Right hindlimb (tissue), 1 donor: ENCODE measurements around the gene PTBP3.

Source experiments
- DNase-seq: peaks from one replicate; pipeline ENCODE4 v3.0.0-alpha.2; 2018

PTBP3 gene

GRCh38 chr9:112262577-112262976 is 70.8 kb downstream of the PTBP3 start:
- DNase-seq: no peak

- DNase-seq: no peak
These were observed 72.3 kb downstream of the PTBP3 start for GRCh38 chr9:112261133-112261532.

- no peak for DNase-seq
These were observed 75.3 kb downstream of the PTBP3 start for GRCh38 chr9:112258106-112258505.

- DNase-seq: no peak
These were observed 81.2 kb downstream of the PTBP3 start for GRCh38 chr9:112252194-112252593.

- no peak for DNase-seq
These were observed 84.1 kb downstream of the PTBP3 start for GRCh38 chr9:112249277-112249676.

GRCh38 chr9:112248722-112249121 is 84.7 kb downstream of the PTBP3 start:
- no peak for DNase-seq

GRCh38 chr9:112247090-112247489 is 86.3 kb downstream of the PTBP3 start:
- DNase-seq: no peak

GRCh38 chr9:112245126-112245525 is 88.3 kb downstream of the PTBP3 start:
- DNase-seq: no peak

GRCh38 chr9:112242147-112242804 is 91.1 kb downstream of the PTBP3 start:
- DNase-seq: no peak

GRCh38 chr9:112241491-112241890 is 91.9 kb downstream of the PTBP3 start:
- DNase-seq: no peak

GRCh38 chr9:112239708-112240107 is 93.7 kb downstream of the PTBP3 start:
- no peak for DNase-seq

- DNase-seq: no peak
These were observed 94.1 kb downstream of the PTBP3 start for GRCh38 chr9:112239284-112239683.

- no peak for DNase-seq
These were observed 98.6 kb downstream of the PTBP3 start for GRCh38 chr9:112234779-112235178.

- DNase-seq: no peak
These were observed 99.7 kb downstream of the PTBP3 start for GRCh38 chr9:112233769-112234168.

- no peak for DNase-seq
These were observed 101.2 kb downstream of the PTBP3 start for GRCh38 chr9:112232233-112232632.

GRCh38 chr9:112226091-112226490 is 107.3 kb downstream of the PTBP3 start:
- DNase-seq: no peak

- DNase-seq: no peak
These were observed 108.8 kb downstream of the PTBP3 start for GRCh38 chr9:112224401-112225289.

- DNase-seq: no peak
These were observed 114.5 kb downstream of the PTBP3 start for GRCh38 chr9:112218908-112219307.

- DNase-seq: no peak
These were observed 120.5 kb downstream of the PTBP3 start for GRCh38 chr9:112212926-112213325.

GRCh38 chr9:112207451-112207850 is 126.0 kb downstream of the PTBP3 start:
- DNase-seq: no peak

GRCh38 chr9:112203536-112203935 is 129.9 kb downstream of the PTBP3 start:
- DNase-seq: no peak

GRCh38 chr9:112200711-112201110 is 132.7 kb downstream of the PTBP3 start:
- DNase-seq: no peak

- no peak for DNase-seq
These were observed 134.8 kb downstream of the PTBP3 start for GRCh38 chr9:112198646-112199045.

GRCh38 chr9:112194969-112195431 is 138.4 kb downstream of the PTBP3 start:
- DNase-seq: no peak
